Keratinocyte (primary cell): ENCODE results near the gene TTLL4. TPM values are rescaled to one million over a fixed set of nuclear protein-coding genes. Genes with fewer than 3 reads are reported as not detected.
A peak's percentile ranks its signal among the peaks of the same experiment; 100 is the strongest.

Experiments used
- DNase-seq: peaks from one replicate; pipeline ENCODE4 v3.0.0-alpha.2; 2011; ENCODE audit warnings: low read depth, missing footprints, low spot score
- FAIRE-seq: peaks from 2 replicates; lab custom pipeline; 2011; peaks lifted over from hg19 to GRCh38; lab: Jason Lieb, UNC
- H2AFZ ChIP-seq: 2 replicates; pipeline ENCODE4 v1.6.0; 2012; ENCODE audit warnings: low read length, control low read depth, inconsistent platforms; ENCODE audit not compliant: control insufficient read depth
- H3K27ac ChIP-seq: 2 replicates; pipeline ENCODE4 v1.5.1; 2011; ENCODE audit warnings: low read length; ENCODE audit not compliant: control insufficient read depth, insufficient read depth
- H3K27me3 ChIP-seq: 3 replicates; pipeline ENCODE4 v1.6.0; 2011; ENCODE audit warnings: low read length; ENCODE audit not compliant: control insufficient read depth, insufficient read depth; ENCODE audit errors: extremely low read depth
- H3K36me3 ChIP-seq, 2 experiments: 2 replicates in 1 of 2; 3 replicates in 1 of 2; pipeline ENCODE4 v1.5.1; 2011; ENCODE audit warnings: low read length in 2 of 2, mild to moderate bottlenecking in 1 of 2; ENCODE audit not compliant: control insufficient read depth in 2 of 2, insufficient read depth in 2 of 2; ENCODE audit errors: extremely low read depth in 1 of 2
- H3K4me1 ChIP-seq: 3 replicates; pipeline ENCODE4 v1.5.1; 2011; ENCODE audit warnings: low read length; ENCODE audit not compliant: control insufficient read depth, insufficient read depth; ENCODE audit errors: extremely low read depth
- H3K4me2 ChIP-seq: 3 replicates; pipeline ENCODE4 v1.6.0; 2011; ENCODE audit warnings: low read depth, low read length; ENCODE audit not compliant: control insufficient read depth, insufficient read depth; ENCODE audit errors: extremely low read depth
- H3K4me3 ChIP-seq, 3 experiments: fragments of 200-600 bp in 1 of 3; sonication (generic) in 1 of 3; 2 replicates in 2 of 3; 3 replicates in 1 of 3; pipeline ENCODE4 v1.5.1; 2011 to 2016; ENCODE audit warnings: low read length in 3 of 3, mild to moderate bottlenecking in 3 of 3, control low read depth in 2 of 3, inconsistent platforms in 1 of 3, low read depth in 1 of 3, mixed read lengths in 1 of 3, mixed run types in 1 of 3, moderate library complexity in 1 of 3; ENCODE audit not compliant: control insufficient read depth in 2 of 3, insufficient read depth in 2 of 3; ENCODE audit errors: extremely low read depth in 1 of 3
- H3K79me2 ChIP-seq: 2 replicates; pipeline ENCODE4 v1.6.0; 2012; ENCODE audit warnings: low read length; ENCODE audit not compliant: control insufficient read depth, insufficient read depth
- H3K9ac ChIP-seq: 3 replicates; pipeline ENCODE4 v1.6.0; 2011; ENCODE audit warnings: low read length; ENCODE audit not compliant: control insufficient read depth, insufficient read depth; ENCODE audit errors: extremely low read depth
- H3K9me1 ChIP-seq: 3 replicates; pipeline ENCODE4 v1.6.0; 2011; ENCODE audit warnings: low read length; ENCODE audit not compliant: control insufficient read depth, insufficient read depth; ENCODE audit errors: extremely low read depth
- H3K9me3 ChIP-seq: 2 replicates; pipeline ENCODE4 v1.5.1; 2012; ENCODE audit warnings: low read depth, low read length; ENCODE audit not compliant: control insufficient read depth
- H4K20me1 ChIP-seq: 3 replicates; pipeline ENCODE4 v1.6.0; 2011; ENCODE audit warnings: low read length; ENCODE audit not compliant: control insufficient read depth, insufficient read depth; ENCODE audit errors: extremely low read depth
- EZH2 ChIP-seq: IDR thresholded peaks from one replicate; pipeline ENCODE4 v1.6.1; 2012; ENCODE audit warnings: inconsistent platforms, mild to moderate bottlenecking, low read length, moderate library complexity
- dilution Hi-C: fragments of 300-500 bp; cut with MboI; formaldehyde crosslinking; loops from one replicate; pipeline ENCODE4 v1.7.0; 2020; ENCODE audit warnings: low sequenced_read_pairs; ENCODE audit not compliant: extremely low pct_ligation_motif_present
- polyA plus RNA-seq, 5 experiments: library from polyadenylated mRNA; depleted of rRNA in 3 of 5; stranded (reverse) in 3 of 5; stranded (forward) in 1 of 5; unstranded in 1 of 5; fragments of >200 nt; gene quantifications; 1 replicate in 1 of 5; 2 replicates in 3 of 5; 3 replicates in 1 of 5; pipeline versions ENCODE4 v1.2.1 to v1.2.3, GENCODE V29; 2011 to 2012; ENCODE audit warnings: missing spikeins in 2 of 5, low read depth in 1 of 5, low replicate concordance in 1 of 5
- TF ChIP-seq, protein P1 (sequence below), 3 experiments: IDR thresholded peaks in 1 of 3; conservative IDR thresholded peaks in 1 of 3; optimal IDR thresholded peaks in 1 of 3; 2 replicates in 2 of 3; 3 replicates in 1 of 3; pipeline versions ENCODE3 to v1.5.1; 2011; ENCODE audit warnings: low read length in 3 of 3, mild to moderate bottlenecking in 3 of 3, moderate library complexity in 2 of 3, control low read depth in 1 of 3, inconsistent platforms in 1 of 3; ENCODE audit not compliant: insufficient read depth in 2 of 3; ENCODE audit errors: extremely low read depth in 1 of 3

Gene TTLL4
- polyA plus RNA-seq, 1 donor (not counting 4 experiments of a cell fraction or from before 2014, with no cell fraction given): 20.1 TPM

DNA sequence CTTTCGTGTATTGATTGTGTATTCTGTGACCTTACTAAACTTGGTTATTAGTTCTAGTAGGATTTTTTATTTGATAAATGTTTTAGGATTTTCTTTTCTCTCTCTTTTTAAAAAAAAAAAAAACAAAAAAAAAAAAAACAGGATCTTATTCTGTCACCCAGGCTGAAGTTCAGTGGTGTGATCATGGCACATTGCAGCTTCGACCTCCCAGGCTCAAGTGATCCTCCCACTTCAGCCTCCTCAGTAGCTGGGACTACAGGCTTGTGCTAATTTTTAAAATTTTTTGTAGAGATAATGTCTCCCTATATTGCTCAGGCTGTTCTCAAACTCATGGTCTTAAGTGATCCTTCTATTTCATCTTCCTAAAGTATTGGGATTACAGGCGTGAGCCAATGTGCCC, 19.0 kb downstream of the TTLL4 start:
- Histone ChIP-seq H3K9me3 (no peaks in the 10 kb centered on the region), H3K79me2 (peaks cover 60% of the 10 kb centered on the region), H3K4me3 (no peak overlapping the region), H4K20me1 (no peaks in the 10 kb centered on the region), H2AFZ (no peak overlapping the region), H3K4me1 (peaks cover 43% of the 10 kb centered on the region), H3K9me1 (no peaks in the 10 kb centered on the region), H3K27ac (no peak overlapping the region), H3K4me2 (no peak overlapping the region), H3K9ac (no peak overlapping the region), H3K27me3 (no peaks in the 10 kb centered on the region), H3K36me3 (peaks cover 4 to 9% of the 10 kb centered on the region in 2 experiments)
- TF ChIP-seq, protein P1, sequence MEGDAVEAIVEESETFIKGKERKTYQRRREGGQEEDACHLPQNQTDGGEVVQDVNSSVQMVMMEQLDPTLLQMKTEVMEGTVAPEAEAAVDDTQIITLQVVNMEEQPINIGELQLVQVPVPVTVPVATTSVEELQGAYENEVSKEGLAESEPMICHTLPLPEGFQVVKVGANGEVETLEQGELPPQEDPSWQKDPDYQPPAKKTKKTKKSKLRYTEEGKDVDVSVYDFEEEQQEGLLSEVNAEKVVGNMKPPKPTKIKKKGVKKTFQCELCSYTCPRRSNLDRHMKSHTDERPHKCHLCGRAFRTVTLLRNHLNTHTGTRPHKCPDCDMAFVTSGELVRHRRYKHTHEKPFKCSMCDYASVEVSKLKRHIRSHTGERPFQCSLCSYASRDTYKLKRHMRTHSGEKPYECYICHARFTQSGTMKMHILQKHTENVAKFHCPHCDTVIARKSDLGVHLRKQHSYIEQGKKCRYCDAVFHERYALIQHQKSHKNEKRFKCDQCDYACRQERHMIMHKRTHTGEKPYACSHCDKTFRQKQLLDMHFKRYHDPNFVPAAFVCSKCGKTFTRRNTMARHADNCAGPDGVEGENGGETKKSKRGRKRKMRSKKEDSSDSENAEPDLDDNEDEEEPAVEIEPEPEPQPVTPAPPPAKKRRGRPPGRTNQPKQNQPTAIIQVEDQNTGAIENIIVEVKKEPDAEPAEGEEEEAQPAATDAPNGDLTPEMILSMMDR (optimal IDR thresholded peaks at IDR 0.05 in 1 of 3, IDR thresholded peaks at IDR 0.05 in 1 of 3, conservative IDR thresholded peaks at IDR 0.05 in 1 of 3; ENCODE audit: extremely low read depth in 1 of 3, insufficient read depth in 2 of 3, low read length in 3 of 3): no peak
- dilution Hi-C loops: no loop called here
- FAIRE-seq (no peak), DNase-seq (no peak)

DNA sequence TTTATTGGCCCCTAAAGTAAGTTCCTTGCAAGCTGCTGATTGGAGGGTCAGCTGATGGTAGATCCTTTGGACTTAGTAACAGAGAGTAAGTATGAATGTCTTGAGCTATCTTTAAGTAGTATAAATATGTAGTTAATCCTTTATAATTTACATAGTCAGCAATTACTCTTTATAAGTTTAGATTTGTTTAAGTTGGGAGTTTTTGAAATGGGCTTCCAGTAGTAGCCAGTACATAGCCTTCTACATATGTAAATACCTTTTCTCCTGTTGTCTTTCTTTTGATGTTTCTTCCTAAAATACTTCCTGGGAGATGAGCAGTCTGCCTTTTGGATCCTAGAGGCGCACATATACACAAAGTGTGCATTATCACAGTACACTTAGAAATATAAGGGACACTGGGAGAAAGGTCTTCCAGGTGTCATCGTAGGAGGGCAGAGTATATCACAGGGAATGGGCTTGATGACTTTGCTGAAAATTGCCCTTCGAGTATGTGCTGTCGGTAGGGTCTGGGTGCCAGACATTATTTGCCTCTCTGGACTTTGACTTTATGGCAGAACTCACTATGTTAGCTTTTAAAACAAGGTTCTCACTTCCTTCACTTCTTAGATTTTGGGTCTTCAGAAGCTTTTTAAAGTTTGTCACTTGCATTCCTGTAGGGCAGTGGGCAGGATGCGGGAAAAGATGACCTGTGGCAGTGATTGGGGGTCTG, 21.6 kb downstream of the TTLL4 start:
- H3K36me3 ChIP-seq: peaks cover 4 to 15% of the 10 kb centered on the region in 2 experiments
- H3K9me3 ChIP-seq: no peaks in the 10 kb centered on the region
- peak overlapping the region in 1 of 3 experiments; percentile 35 for H3K4me3 ChIP-seq
- DNase-seq (no peak), FAIRE-seq (no peak)
- peaks cover 54% of the 10 kb centered on the region for H3K4me1 ChIP-seq
- H4K20me1 ChIP-seq: no peaks in the 10 kb centered on the region
- H2AFZ ChIP-seq: no peak overlapping the region
- TF ChIP-seq, protein P1 (optimal IDR thresholded peaks at IDR 0.05 in 1 of 3, IDR thresholded peaks at IDR 0.05 in 1 of 3, conservative IDR thresholded peaks at IDR 0.05 in 1 of 3; ENCODE audit: extremely low read depth in 1 of 3, insufficient read depth in 2 of 3, low read length in 3 of 3): no peak
- TF ChIP-seq EZH2: no peak
- dilution Hi-C loops: no loop called here
- peaks cover 56% of the 10 kb centered on the region for H3K79me2 ChIP-seq
- no peaks in the 10 kb centered on the region for H3K9me1 ChIP-seq
- peak overlapping the region; percentile 95 for H3K27ac ChIP-seq
- peak overlapping the region; percentile 65 for H3K9ac ChIP-seq
- H3K4me2 ChIP-seq: peak overlapping the region; percentile 93
- H3K27me3 ChIP-seq: no peaks in the 10 kb centered on the region
